ENCODE data around the gene IGFALS.

DNA sequence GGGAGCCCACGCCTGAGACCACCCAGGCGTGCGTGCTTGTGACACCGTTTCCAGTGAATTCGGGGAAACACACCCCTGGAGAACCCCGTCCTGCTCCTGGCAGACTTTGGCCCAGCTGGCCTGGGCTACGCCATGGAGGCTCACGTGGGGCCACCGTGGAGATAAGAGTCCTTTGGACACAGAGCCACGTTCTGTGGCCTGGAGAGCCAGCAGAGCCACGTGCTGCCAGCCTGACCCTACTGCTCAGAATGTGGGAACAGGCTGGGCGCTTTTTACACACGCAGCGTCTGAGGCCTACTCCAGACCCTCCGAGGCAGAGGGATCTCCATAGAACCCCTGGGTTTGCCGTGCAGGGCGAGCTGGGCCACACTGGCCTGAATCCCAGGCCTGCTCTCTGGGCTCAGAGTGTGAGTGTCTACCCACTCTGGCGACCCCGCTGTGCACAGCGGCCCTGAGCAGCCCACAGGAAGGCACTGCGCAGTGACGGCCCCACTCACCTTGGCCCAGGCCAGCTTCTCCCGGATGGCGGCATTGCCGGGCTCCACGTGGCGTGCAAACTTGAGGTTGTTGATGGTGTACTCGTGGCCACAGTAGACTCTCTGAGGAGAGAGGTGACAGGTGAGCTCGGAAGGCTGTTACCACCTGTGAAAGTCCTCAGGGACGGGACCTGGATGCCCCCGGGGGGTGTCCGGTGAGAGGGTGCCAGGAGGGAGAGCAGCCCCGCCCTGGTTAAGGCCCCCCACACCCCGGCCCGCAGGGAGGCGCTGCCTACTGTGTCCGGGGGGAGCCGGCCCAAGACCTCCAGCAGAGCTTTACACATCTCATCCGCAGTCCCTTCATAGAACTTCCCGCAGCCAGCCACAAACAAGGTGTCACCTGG lies 23.1 kb upstream of the IGFALS start:
- TF ChIP-seq CTCF (IDR thresholded peaks at IDR 0.05; ENCODE audit: borderline replicate concordance, extremely low read depth, low read length, poor library complexity, severe bottlenecking), result no peak
- no peak for TF ChIP-seq EZH2 (IDR thresholded peaks at IDR 0.05; ENCODE audit: borderline replicate concordance, low read depth, low read length, severe bottlenecking)
